K562 (cell line): Measurements from ENCODE around the gene LIF. TPM values are rescaled to one million over a fixed set of nuclear protein-coding genes. Genes with fewer than 3 reads are reported as not detected.

ENCODE experiments used
- JUN ChIP-seq, 2 experiments: sonication (generic) in 1 of 2; formaldehyde crosslinking in 1 of 2; IDR thresholded peaks; 2 replicates each; pipeline versions ENCODE4 v1.6.1 to v1.8.0; 2012 to 2022; ENCODE audit warnings: borderline replicate concordance in 2 of 2, mild to moderate bottlenecking in 2 of 2, improper control_type of control experiment in 1 of 2, low read depth in 1 of 2, low read length in 1 of 2, missing genetic modification reagents in 1 of 2
- MAFK ChIP-seq: IDR thresholded peaks from 2 replicates; pipeline ENCODE4 v1.6.1; 2011; ENCODE audit warnings: low read length, improper control_type of control experiment
- PHB ChIP-seq: fragments of 250-450 bp; sonication (Bioruptor Pico); IDR thresholded peaks from 2 replicates; pipeline ENCODE4 v1.5.0; 2021
- POLR2H ChIP-seq: IDR thresholded peaks from 2 replicates; pipeline ENCODE4 v1.6.1; 2016; ENCODE audit warnings: missing genetic modification characterization, low read depth, mild to moderate bottlenecking, control low read depth, missing compliant biosample characterization, moderate library complexity
- U2AF1 ChIP-seq: fragments of 200-400 bp; formaldehyde crosslinking; optimal IDR thresholded peaks from 2 replicates; pipeline ENCODE3; 2017; ENCODE audit warnings: mild to moderate bottlenecking, low read depth, low read length, moderate library complexity
- ZNF589 ChIP-seq: fragments of 200-800 bp; sonication (Bioruptor generic); IDR thresholded peaks from 2 replicates; pipeline ENCODE4 v1.6.1; 2016; ENCODE audit warnings: low read depth, missing genetic modification characterization, missing compliant biosample characterization
- polyA plus RNA-seq, 8 experiments: library from polyadenylated mRNA; depleted of rRNA in 4 of 8; stranded (reverse) in 5 of 8; unstranded in 3 of 8; fragments of >200 nt; fragmentation: Nextera tagmentation in 2 of 8; fragmentation: Illumina TruSeq in 1 of 8; extraction: Ambion mirVana in 2 of 8; extraction: Trizol in 1 of 8; gene quantifications; 2 replicates each; pipeline versions ENCODE4 v1.2.1 to v1.2.3, GENCODE V29; 2011 to 2014; ENCODE audit warnings: inconsistent platforms in 1 of 8, missing spikeins in 1 of 8
- total RNA-seq, 7 experiments: library from RNA; depleted of rRNA in 6 of 7; stranded (reverse); fragments of >200 nt in 6 of 7; fragmentation: Illumina TruSeq in 2 of 7; extraction: Trizol in 2 of 7; gene quantifications; 2 replicates each; pipeline versions ENCODE4 v1.2.1 to v1.2.3, GENCODE V29; 2011 to 2021; ENCODE audit warnings: low replicate concordance in 1 of 7
- TF ChIP-seq, protein P1 (sequence below): fragments of 450-650 bp; IDR thresholded peaks from 2 replicates; pipeline ENCODE4 v1.6.1; 2016; ENCODE audit warnings: mild to moderate bottlenecking, moderate library complexity
- TF ChIP-seq, protein P2 (sequence below), 2 experiments: fragments of 250-450 bp in 1 of 2; fragments of 450-650 bp in 1 of 2; sonication (Bioruptor Pico) in 1 of 2; IDR thresholded peaks; 2 replicates each; pipeline versions ENCODE4 v1.6.1 to v1.8.0; 2016 to 2021; ENCODE audit warnings: mild to moderate bottlenecking in 2 of 2, moderate library complexity in 2 of 2, missing compliant biosample characterization in 1 of 2, missing genetic modification characterization in 1 of 2
- TF ChIP-seq, protein P3 (sequence below): IDR thresholded peaks from 3 replicates; pipeline ENCODE4 v1.6.1; 2011; ENCODE audit warnings: borderline replicate concordance, mild to moderate bottlenecking, moderate library complexity; ENCODE audit not compliant: insufficient read length; ENCODE audit errors: extremely low read depth

Gene LIF
- total and polyA plus RNA-seq, 9 of the 15 experiments (the other 6 are each of a cell fraction or from before 2014, with no cell fraction given), result 0.05 to 0.39 (median 0.18) TPM; not detected in 3

DNA sequence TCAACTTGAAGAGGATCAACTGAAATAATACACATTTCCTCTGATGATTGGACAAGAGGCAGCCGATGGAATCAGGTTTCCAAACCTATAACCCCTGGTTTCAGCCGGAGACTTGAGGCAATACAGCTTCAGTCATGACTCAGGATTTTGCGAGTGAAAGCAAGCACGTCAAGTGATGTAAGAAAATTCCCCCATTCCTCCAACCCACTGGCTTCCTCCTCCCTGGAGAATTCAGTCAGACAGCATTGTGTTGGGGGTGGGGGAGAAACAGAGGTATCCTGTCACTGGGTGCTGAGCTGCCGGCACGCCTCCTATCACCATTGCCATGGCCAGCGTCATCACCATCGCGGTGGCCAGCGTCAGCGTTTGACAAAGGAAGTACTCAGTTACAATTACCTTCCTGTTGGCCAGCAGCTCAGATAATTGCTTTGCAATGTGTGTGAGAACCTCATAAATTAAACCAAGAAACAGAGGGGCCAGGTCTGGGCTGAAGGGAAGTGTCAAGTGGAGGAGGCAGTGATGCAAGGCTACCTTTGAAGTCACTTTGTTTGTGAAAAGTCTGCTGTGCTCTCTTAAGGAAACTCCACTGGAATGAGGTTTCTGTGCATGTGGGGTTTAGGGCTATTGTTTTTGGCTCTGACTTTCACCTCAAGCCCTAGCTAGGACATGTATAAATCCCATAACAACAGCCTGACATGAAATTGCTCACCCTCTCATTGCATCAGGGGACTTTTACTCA, 50.2 kb downstream of the LIF start (continued):
- TF ChIP-seq, protein P1, sequence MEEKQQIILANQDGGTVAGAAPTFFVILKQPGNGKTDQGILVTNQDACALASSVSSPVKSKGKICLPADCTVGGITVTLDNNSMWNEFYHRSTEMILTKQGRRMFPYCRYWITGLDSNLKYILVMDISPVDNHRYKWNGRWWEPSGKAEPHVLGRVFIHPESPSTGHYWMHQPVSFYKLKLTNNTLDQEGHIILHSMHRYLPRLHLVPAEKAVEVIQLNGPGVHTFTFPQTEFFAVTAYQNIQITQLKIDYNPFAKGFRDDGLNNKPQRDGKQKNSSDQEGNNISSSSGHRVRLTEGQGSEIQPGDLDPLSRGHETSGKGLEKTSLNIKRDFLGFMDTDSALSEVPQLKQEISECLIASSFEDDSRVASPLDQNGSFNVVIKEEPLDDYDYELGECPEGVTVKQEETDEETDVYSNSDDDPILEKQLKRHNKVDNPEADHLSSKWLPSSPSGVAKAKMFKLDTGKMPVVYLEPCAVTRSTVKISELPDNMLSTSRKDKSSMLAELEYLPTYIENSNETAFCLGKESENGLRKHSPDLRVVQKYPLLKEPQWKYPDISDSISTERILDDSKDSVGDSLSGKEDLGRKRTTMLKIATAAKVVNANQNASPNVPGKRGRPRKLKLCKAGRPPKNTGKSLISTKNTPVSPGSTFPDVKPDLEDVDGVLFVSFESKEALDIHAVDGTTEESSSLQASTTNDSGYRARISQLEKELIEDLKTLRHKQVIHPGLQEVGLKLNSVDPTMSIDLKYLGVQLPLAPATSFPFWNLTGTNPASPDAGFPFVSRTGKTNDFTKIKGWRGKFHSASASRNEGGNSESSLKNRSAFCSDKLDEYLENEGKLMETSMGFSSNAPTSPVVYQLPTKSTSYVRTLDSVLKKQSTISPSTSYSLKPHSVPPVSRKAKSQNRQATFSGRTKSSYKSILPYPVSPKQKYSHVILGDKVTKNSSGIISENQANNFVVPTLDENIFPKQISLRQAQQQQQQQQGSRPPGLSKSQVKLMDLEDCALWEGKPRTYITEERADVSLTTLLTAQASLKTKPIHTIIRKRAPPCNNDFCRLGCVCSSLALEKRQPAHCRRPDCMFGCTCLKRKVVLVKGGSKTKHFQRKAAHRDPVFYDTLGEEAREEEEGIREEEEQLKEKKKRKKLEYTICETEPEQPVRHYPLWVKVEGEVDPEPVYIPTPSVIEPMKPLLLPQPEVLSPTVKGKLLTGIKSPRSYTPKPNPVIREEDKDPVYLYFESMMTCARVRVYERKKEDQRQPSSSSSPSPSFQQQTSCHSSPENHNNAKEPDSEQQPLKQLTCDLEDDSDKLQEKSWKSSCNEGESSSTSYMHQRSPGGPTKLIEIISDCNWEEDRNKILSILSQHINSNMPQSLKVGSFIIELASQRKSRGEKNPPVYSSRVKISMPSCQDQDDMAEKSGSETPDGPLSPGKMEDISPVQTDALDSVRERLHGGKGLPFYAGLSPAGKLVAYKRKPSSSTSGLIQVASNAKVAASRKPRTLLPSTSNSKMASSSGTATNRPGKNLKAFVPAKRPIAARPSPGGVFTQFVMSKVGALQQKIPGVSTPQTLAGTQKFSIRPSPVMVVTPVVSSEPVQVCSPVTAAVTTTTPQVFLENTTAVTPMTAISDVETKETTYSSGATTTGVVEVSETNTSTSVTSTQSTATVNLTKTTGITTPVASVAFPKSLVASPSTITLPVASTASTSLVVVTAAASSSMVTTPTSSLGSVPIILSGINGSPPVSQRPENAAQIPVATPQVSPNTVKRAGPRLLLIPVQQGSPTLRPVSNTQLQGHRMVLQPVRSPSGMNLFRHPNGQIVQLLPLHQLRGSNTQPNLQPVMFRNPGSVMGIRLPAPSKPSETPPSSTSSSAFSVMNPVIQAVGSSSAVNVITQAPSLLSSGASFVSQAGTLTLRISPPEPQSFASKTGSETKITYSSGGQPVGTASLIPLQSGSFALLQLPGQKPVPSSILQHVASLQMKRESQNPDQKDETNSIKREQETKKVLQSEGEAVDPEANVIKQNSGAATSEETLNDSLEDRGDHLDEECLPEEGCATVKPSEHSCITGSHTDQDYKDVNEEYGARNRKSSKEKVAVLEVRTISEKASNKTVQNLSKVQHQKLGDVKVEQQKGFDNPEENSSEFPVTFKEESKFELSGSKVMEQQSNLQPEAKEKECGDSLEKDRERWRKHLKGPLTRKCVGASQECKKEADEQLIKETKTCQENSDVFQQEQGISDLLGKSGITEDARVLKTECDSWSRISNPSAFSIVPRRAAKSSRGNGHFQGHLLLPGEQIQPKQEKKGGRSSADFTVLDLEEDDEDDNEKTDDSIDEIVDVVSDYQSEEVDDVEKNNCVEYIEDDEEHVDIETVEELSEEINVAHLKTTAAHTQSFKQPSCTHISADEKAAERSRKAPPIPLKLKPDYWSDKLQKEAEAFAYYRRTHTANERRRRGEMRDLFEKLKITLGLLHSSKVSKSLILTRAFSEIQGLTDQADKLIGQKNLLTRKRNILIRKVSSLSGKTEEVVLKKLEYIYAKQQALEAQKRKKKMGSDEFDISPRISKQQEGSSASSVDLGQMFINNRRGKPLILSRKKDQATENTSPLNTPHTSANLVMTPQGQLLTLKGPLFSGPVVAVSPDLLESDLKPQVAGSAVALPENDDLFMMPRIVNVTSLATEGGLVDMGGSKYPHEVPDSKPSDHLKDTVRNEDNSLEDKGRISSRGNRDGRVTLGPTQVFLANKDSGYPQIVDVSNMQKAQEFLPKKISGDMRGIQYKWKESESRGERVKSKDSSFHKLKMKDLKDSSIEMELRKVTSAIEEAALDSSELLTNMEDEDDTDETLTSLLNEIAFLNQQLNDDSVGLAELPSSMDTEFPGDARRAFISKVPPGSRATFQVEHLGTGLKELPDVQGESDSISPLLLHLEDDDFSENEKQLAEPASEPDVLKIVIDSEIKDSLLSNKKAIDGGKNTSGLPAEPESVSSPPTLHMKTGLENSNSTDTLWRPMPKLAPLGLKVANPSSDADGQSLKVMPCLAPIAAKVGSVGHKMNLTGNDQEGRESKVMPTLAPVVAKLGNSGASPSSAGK, result 0 out of 2 replicates have a peak, but pooled peaks have one; percentile 43
- 0 out of 2 replicates have a peak, but pooled peaks have one; percentile 14 for TF ChIP-seq ZNF589 (CRISPR knock-in tag)
- no peak; the same call in 1 of the 2 replicates for TF ChIP-seq POLR2H
- TF ChIP-seq PHB (CRISPR knock-in tag), result no peak
- TF ChIP-seq MAFK, result peak; percentile 66
- TF ChIP-seq, protein P2, sequence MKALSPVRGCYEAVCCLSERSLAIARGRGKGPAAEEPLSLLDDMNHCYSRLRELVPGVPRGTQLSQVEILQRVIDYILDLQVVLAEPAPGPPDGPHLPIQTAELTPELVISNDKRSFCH (CRISPR knock-in tag; IDR thresholded peaks at IDR 0.05), result no peak
- TF ChIP-seq, protein P2 (tag; IDR thresholded peaks at IDR 0.05), result no peak
- TF ChIP-seq, protein P3, sequence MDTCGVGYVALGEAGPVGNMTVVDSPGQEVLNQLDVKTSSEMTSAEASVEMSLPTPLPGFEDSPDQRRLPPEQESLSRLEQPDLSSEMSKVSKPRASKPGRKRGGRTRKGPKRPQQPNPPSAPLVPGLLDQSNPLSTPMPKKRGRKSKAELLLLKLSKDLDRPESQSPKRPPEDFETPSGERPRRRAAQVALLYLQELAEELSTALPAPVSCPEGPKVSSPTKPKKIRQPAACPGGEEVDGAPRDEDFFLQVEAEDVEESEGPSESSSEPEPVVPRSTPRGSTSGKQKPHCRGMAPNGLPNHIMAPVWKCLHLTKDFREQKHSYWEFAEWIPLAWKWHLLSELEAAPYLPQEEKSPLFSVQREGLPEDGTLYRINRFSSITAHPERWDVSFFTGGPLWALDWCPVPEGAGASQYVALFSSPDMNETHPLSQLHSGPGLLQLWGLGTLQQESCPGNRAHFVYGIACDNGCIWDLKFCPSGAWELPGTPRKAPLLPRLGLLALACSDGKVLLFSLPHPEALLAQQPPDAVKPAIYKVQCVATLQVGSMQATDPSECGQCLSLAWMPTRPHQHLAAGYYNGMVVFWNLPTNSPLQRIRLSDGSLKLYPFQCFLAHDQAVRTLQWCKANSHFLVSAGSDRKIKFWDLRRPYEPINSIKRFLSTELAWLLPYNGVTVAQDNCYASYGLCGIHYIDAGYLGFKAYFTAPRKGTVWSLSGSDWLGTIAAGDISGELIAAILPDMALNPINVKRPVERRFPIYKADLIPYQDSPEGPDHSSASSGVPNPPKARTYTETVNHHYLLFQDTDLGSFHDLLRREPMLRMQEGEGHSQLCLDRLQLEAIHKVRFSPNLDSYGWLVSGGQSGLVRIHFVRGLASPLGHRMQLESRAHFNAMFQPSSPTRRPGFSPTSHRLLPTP, result no peak
- TF ChIP-seq JUN (IDR thresholded peaks at IDR 0.05; ENCODE audit: borderline replicate concordance, low read depth, low read length), result peak; percentile 9; the same call in 1 of the 2 replicates
- TF ChIP-seq JUN (CRISPR knock-in tag; IDR thresholded peaks at IDR 0.05; ENCODE audit: borderline replicate concordance), result no peak
- TF ChIP-seq U2AF1, result no peak
